Amniotic stem cell (primary cell): ENCODE measurements around the gene ANKRD33B.
A peak's percentile ranks its signal among the peaks of the same experiment; 100 is the strongest.

ENCODE experiments used
- DNase-seq: peaks from one replicate; lab custom pipeline; 2025; lab: John Stamatoyannopoulos, UW

The ANKRD33B gene

DNA sequence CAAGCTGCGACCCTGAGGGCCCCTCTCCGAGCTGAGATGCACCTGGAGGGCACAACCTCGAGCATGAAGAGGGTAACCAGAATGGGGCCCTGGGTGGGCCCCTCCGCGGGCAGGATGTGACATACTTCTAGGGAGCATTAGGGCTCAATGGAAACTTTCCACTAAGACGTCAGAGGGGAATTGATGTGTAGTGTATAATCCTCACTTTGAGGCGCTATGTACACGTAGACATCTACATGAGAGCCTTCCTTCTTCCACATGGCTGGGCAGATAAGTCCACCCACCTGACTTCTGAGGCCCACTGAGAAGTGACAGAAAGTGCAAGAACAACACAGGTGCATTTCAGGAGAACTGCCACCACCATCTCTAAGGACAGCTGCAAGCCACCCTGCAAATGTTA is 136.1 kb downstream of the ANKRD33B start:
- no peak for DNase-seq

DNA sequence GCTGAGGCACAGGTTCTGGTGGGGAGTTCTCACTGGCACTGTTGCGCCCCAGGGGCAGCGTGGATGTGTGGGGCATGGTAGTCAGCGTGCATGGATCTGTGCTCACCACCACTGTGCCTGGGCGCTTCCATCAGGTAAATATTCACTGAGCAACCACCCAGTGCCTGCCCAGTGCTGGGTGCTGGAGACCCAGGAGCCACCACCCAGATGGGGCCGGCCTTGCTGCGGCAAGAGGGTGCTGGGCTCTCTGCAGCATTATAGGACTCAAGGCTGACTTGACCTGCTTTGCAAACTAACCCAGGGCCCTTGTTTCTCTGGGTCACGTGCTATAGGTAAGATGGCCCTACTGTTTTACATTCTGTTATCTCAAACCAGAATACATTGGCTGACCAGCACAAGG is 136.6 kb downstream of the ANKRD33B start:
- DNase-seq, result no peak

DNA sequence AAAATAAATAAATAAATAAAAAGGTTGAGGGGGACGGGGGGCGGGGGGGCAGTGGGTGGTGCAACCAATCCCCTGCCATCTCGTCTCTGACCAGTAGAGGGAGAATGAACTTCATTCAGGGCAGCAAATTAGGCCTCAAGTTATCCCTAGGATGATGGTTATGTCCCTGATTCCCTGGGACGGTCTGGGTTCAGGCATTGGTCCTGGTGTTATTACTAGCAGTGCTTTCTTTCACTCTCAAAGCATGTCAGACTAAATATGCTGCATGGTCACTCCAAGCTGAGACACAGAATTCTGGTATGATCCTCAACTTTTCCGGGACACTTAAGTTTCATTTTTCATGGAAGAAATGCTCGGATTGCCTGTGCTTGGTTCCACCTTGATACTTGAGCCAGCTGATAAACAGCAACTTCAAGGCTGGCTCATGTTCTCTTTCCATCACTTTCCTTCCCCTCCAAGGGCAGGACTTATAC is 137.7 kb downstream of the ANKRD33B start:
- no peak for DNase-seq

DNA sequence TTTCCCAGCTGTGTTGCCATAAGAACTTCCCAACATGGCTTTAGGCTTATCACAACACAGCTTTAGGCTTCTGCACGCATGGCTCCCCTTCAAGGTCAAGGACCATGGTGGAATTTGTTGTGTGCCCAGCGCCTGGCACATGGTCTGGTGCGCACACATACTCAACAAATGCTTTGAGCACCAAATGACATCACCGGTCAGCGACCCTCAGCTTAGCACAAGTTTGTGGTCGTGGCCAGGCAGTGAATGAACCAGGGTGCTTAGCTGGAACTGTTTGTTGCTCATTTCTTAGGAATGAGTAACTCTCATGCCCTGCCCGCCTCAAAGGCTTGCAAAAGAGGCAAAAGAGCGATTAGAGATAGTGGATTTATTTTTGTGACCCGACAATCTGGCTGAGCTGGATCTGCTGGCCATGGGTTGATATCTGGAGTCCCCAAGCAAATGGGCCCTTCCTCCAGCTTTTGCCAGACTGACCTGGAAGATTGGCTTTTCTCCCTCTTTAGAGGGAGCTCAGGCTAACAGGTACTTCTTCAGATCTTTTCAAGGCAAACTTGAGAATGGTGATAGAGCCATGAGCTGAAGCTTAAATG is 138.3 kb downstream of the ANKRD33B start:
- DNase-seq, result peak; percentile 64

DNA sequence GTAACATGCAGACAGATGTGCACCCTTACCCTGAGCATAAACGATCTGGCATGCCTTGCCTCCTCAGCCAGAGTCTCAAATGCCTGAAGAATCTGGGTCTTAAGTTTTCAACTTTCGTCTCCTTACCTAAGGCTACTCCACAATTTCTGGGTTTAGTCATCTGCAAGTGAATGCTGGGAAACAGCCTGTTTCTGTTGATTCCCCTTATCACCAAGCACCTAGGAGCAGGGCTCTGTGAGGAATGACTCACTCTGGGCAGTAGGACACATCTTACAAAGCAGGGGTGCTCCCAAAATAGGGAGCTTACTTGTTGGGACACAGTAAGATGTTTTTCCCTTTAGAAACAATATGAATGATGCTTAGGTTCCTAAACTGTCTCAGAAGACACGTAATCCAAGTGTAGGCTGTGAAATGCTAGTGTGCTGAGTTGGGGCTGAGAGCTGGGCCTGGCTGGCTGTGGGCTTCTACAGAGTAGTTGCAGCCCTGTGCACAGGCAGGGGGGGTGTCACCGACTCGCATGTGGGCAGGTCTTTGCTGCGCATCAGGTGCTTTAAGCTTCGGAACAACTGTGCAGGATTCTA is 139.1 kb downstream of the ANKRD33B start:
- no peak for DNase-seq

DNA sequence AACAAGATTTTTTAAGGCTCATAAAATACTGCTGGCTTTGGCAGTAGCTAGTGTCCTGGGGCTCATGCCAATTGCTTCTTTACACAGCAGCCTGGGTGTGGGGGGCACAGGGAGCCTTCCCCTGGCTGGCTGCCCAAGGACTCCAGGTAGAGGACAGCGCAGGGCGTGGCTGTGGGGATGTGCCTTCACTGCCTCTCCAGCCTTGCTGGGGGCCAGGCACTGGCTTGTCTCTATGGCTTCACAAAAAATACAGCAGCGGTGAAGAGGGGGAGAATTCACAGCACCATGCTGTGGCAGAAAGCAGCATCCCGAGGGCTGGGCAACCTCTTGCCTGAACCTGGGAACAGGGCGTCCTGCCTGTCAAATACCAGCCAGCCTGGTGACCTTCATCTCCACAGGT is 139.8 kb downstream of the ANKRD33B start:
- DNase-seq, result no peak

DNA sequence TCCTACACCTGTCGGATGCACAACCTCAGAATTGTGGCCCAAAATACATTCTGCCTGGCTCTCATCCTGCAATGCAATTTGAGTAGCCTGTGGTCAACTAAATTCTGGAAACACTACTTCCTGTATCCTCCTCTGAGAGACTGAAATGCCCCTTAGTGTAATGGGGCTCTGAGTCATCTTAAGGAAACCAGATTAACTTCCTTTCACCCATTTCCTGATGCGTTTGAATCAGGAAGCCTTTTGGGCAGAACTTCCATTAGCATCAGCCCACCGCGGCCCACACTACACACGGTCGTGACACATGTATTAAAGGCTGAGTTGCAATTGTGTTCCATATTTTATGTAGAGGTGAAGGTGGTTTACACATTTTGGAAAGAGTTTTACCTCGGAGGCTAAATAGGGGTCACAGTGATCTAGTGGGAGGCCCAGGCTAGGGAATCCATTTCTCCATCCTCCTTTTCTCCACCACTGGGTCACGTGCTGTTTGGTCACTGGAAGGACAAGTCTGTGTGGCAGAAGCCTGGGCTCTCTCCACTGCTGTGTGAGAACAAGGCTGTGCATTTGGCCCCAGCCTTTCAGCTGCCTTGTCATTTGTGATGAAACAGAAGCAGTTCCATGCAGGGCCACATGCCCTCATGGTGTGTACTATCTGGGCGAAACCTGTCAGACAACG is 141.2 kb downstream of the ANKRD33B start:
- DNase-seq, result no peak

DNA sequence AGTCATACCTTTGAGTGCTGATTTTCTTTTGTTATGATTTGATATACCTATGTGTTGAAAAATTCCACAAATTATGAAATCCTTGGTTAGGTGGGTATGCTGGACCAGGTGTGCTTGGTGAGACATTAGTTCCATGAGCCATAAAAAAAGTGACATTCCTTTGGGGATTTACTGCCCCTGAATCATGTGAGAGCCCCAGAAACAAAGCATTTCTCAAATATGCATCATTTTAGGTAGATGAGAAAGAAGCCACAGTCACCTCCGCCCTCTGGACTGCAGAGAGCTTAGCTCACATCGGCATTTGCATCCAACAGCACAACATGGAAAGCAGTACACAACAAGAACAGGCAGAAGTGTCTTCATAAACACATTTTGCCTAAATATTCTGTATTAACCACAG is 141.9 kb downstream of the ANKRD33B start:
- no peak for DNase-seq

DNA sequence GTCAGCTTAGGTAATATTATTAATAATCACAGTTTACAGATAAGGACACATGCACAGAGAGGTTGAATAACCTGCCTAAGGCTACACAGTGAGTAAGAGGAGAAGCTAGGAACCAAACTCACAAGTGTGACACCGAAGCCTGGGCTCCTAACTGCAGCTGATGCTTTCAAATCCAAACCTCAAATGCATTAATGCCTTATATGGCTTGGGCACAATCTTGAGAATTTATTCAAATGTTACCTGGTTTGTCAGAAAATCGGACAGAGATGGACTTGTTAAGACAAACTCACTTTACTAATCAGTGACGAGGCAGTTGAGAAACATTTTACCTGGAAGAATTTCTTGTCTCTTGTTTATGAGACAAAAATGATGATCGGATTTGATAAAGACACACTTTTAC is 142.5 kb downstream of the ANKRD33B start:
- DNase-seq, result no peak
